B cell (primary cell): Measurements from ENCODE around the gene RAD51B.

Source experiments
- CTCF ChIP-seq: fragments of 200-600 bp; IDR thresholded peaks from one replicate; pipeline ENCODE4 v1.8.0; 2022; ENCODE audit warnings: antibody characterized with exemption, mild to moderate bottlenecking
- EZH2 ChIP-seq: IDR thresholded peaks from 2 replicates; pipeline ENCODE4 v1.6.1; 2012; ENCODE audit warnings: borderline replicate concordance, low read depth, mild to moderate bottlenecking, moderate library complexity, low read length; ENCODE audit not compliant: insufficient read depth, poor library complexity, severe bottlenecking

DNA sequence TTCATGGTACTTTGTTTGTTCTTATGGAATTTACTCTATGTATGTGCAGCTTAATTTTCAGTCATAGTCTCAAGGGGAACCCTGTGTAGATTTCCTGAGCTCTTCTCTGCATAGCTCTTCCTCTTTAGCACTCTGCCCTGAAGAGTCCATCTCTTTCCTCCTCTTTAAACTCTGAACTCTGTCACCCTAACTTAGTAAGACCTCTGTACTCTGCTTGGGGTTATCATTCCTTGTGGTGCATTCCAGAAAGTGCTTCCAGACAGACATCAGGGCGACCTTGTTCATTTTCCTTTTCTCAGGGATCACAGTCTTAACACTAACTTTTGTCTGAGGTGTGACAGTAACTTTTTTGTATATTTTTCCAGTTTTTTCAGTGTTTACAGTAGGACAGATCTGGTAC, 179.3 kb downstream of the RAD51B start:
- no peak for TF ChIP-seq EZH2
- no peak for TF ChIP-seq CTCF
